Glutamatergic neuron (in vitro differentiated cells): ENCODE measurements around the gene EMILIN2. TPM values are rescaled to one million over a fixed set of nuclear protein-coding genes. Genes with fewer than 3 reads are reported as not detected.

Source experiments
- DNase-seq: peaks from one replicate; pipeline ENCODE4 v3.0.0; 2022
- H3K27ac Mint-ChIP-seq: one replicate; pipeline ENCODE4 v1.8.0; 2020; ENCODE audit warnings: mild to moderate bottlenecking, mixed read lengths, inconsistent platforms; ENCODE audit not compliant: unreplicated experiment
- H3K27me3 Mint-ChIP-seq: one replicate; pipeline ENCODE4 v1.8.0; 2020; ENCODE audit warnings: mild to moderate bottlenecking, moderate library complexity, mixed read lengths, inconsistent platforms; ENCODE audit not compliant: unreplicated experiment
- H3K36me3 Mint-ChIP-seq: one replicate; pipeline ENCODE4 v1.8.0; 2020; ENCODE audit warnings: mild to moderate bottlenecking, mixed read lengths, inconsistent platforms; ENCODE audit not compliant: unreplicated experiment
- H3K4me1 Mint-ChIP-seq: one replicate; pipeline ENCODE4 v1.8.0; 2020; ENCODE audit warnings: mild to moderate bottlenecking, low read depth, mixed read lengths, inconsistent platforms; ENCODE audit not compliant: unreplicated experiment
- H3K4me3 Mint-ChIP-seq: one replicate; pipeline ENCODE4 v1.8.0; 2020; ENCODE audit warnings: mild to moderate bottlenecking, mixed read lengths, inconsistent platforms; ENCODE audit not compliant: unreplicated experiment
- H3K9me3 Mint-ChIP-seq: one replicate; pipeline ENCODE4 v1.8.0; 2020; ENCODE audit warnings: mild to moderate bottlenecking, moderate library complexity, mixed read lengths, inconsistent platforms; ENCODE audit not compliant: unreplicated experiment
- total RNA-seq: library from RNA; stranded (reverse); fragmentation: NEBNext Ultra II Directional; extraction: Animal tissue kit (Norgen Biotek cat#: 25700); gene quantifications from one replicate; pipeline ENCODE4 v1.2.1, GENCODE V29; 2021; ENCODE audit not compliant: unreplicated experiment
- TF ChIP-seq, protein P1 (sequence below): fragments of 200-600 bp; sonication (generic); IDR thresholded peaks from one replicate; pipeline ENCODE4 v1.5.0; 2021; ENCODE audit not compliant: partially characterized antibody, unreplicated experiment

Gene EMILIN2
- total RNA-seq, 1 donor from 2014 or later = 4.1 TPM

DNA sequence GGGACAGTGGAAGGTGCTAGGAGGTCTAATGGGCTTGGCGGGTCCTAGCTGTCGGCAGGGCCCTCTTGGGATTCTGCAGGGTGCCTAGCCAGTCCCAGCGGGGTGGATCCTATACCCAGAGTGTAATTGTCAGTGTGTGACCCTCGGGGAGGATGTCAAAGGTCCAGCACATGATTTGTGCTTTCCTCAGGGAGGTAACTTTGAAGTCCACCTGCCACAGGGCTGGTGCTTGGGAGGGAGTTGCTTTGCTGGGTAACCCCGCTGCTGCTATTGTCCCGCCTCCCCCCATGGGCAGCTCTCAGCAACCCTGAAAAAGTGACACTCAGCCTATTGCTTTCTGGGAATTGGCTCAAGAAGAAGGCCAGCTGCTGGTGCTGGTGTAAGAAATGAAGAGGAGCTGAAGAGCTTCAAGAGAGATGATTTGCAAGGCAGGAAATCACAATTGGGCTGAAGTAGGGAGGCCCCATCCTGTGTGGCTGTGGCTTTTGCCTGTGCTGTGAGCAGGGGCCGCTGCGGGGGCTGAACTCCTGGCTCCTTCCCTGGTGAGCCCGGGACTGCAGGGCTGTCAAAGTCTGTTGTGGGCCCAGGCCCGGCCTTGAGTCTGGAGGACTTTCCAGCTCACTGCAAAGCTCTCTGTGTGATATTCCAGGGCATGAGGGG lies 36.4 kb downstream of the EMILIN2 start:
- peaks cover 8% of the 10 kb centered on the region for H3K27me3 Mint-ChIP-seq
- peaks cover 6% of the 10 kb centered on the region for H3K9me3 Mint-ChIP-seq
- TF ChIP-seq, protein P1, sequence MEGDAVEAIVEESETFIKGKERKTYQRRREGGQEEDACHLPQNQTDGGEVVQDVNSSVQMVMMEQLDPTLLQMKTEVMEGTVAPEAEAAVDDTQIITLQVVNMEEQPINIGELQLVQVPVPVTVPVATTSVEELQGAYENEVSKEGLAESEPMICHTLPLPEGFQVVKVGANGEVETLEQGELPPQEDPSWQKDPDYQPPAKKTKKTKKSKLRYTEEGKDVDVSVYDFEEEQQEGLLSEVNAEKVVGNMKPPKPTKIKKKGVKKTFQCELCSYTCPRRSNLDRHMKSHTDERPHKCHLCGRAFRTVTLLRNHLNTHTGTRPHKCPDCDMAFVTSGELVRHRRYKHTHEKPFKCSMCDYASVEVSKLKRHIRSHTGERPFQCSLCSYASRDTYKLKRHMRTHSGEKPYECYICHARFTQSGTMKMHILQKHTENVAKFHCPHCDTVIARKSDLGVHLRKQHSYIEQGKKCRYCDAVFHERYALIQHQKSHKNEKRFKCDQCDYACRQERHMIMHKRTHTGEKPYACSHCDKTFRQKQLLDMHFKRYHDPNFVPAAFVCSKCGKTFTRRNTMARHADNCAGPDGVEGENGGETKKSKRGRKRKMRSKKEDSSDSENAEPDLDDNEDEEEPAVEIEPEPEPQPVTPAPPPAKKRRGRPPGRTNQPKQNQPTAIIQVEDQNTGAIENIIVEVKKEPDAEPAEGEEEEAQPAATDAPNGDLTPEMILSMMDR = no peak
- DNase-seq = no peak
- no peak overlapping the region for H3K27ac Mint-ChIP-seq
- H3K36me3 Mint-ChIP-seq = no peaks in the 10 kb centered on the region
- H3K4me1 Mint-ChIP-seq = peaks cover 7% of the 10 kb centered on the region
- no peak overlapping the region for H3K4me3 Mint-ChIP-seq

DNA sequence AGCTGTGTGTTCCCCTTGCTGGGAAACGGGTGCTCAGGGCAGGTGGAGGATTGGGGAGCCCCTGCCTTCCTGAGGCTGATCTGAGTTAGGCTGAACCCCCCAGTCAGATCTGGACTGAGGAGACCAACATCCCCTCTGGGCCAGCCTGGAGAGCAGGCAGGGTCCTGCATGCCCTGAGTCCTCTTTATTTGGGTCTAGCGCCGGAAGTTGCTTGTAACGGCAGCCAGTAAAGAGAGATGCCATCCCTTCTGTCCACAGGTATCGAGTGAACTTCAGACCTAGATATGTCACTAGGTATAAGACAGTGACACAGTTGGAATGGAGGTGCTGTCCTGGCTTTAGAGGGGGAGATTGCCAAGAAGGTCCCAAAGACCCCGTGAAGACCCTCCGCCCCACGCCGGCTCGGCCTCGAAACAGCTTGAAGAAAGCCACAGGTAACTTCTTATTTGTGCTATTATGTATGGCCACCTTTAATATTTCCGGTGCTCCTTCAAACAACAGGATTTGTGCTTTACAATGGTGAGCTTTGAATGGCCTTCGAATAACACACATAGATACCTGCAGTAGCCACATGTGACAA lies 38.0 kb downstream of the EMILIN2 start:
- H3K4me3 Mint-ChIP-seq = no peak overlapping the region
- TF ChIP-seq, protein P1 = no peak
- H3K27me3 Mint-ChIP-seq = peaks cover 6% of the 10 kb centered on the region
- peaks cover 2% of the 10 kb centered on the region for H3K9me3 Mint-ChIP-seq
- no peaks in the 10 kb centered on the region for H3K4me1 Mint-ChIP-seq
- H3K36me3 Mint-ChIP-seq = no peaks in the 10 kb centered on the region
- DNase-seq = no peak
- no peak overlapping the region for H3K27ac Mint-ChIP-seq

DNA sequence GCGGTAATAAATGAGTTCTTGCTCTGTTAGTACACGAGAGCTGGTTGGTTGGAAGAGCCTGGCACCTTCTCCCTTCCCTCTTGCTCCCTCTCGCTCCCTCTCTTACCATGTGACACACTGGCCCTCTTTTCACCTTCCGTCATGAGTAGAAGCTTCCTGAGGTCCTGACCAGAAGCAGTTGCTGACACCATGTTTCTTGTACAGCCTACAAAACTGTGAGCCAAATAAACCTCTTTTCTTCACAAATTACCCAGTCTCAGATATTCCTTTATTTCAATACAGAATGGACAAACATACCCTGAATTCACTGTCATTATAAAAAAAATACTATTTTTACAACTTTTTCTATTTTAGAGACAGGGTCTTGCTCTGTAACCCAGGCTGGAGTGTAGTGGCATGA lies 40.7 kb downstream of the EMILIN2 start:
- H3K4me1 Mint-ChIP-seq = no peaks in the 10 kb centered on the region
- peaks cover 6% of the 10 kb centered on the region for H3K36me3 Mint-ChIP-seq
- no peak overlapping the region for H3K27ac Mint-ChIP-seq
- no peak overlapping the region for H3K4me3 Mint-ChIP-seq
- peaks cover 1% of the 10 kb centered on the region for H3K27me3 Mint-ChIP-seq
- DNase-seq = no peak
- TF ChIP-seq, protein P1 = no peak
- peaks cover 2% of the 10 kb centered on the region for H3K9me3 Mint-ChIP-seq

DNA sequence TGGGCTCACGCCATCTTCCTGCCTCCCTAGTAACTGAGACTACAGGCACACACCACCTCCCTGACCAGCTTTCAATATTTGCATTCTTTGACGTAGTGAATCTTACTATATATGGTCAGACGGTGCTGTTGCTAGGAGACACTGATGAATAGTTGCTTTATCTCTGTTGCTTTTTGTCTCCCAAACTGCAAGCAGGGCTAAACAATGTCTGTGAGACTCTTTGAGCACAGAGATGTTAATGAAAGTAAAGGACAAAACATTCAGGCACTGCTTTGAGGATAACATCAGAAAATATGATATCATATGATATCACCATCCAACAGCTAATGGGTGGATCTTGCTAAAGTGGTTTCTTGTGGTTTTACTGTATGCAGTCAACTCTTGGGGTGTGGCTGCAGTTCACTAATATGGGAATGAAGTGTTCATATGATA lies 43.0 kb downstream of the EMILIN2 start:
- H3K27ac Mint-ChIP-seq = no peak overlapping the region
- peaks cover 6% of the 10 kb centered on the region for H3K36me3 Mint-ChIP-seq
- H3K9me3 Mint-ChIP-seq = peaks cover 2% of the 10 kb centered on the region
- H3K4me3 Mint-ChIP-seq = no peak overlapping the region
- TF ChIP-seq, protein P1 = no peak
- no peaks in the 10 kb centered on the region for H3K27me3 Mint-ChIP-seq
- peaks cover 3% of the 10 kb centered on the region for H3K4me1 Mint-ChIP-seq
- no peak for DNase-seq

DNA sequence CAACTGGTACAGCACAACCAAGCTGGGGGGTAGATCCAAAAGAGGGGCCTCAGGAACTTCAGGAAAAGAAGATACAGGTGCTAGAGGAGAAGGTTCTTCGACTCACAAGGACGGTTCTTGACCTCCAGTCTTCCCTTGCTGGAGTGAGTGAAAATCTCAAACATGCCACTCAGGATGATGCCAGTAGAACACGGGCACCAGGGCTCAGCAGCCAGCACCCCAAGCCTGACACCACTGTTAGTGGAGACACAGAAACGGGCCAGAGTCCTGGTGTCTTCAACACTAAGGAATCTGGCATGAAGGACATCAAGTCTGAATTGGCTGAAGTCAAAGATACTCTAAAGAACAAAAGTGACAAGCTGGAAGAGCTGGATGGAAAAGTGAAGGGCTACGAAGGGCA lies 43.8 kb downstream of the EMILIN2 start:
- Mint-ChIP-seq H3K36me3 (peaks cover 6% of the 10 kb centered on the region), H3K27me3 (no peaks in the 10 kb centered on the region), H3K9me3 (peaks cover 2% of the 10 kb centered on the region), H3K27ac (no peak overlapping the region), H3K4me1 (peaks cover 3% of the 10 kb centered on the region), H3K4me3 (no peak overlapping the region)
- TF ChIP-seq, protein P1 = no peak
- DNase-seq = no peak
